ENCODE results near the gene ANKRD55.

DNA sequence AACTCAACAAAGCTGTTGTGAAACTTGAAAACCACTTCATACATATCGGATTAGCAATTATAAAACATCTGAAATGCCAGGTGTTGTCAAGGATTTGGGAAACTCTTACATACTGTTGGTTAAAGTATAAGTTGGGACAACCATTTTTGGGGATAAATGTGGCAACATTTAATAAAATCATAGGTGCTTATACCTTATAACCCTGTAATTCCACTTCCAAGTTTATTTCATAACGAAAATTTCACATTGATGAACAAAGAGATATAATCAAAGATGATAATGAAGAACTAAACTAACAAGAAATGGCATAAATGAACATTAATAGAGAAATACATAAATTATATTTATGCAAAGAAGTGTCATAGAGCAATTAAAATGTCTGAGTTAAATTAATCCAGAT lies 54.3 kb downstream of the ANKRD55 start:
- TF ChIP-seq, protein P1, sequence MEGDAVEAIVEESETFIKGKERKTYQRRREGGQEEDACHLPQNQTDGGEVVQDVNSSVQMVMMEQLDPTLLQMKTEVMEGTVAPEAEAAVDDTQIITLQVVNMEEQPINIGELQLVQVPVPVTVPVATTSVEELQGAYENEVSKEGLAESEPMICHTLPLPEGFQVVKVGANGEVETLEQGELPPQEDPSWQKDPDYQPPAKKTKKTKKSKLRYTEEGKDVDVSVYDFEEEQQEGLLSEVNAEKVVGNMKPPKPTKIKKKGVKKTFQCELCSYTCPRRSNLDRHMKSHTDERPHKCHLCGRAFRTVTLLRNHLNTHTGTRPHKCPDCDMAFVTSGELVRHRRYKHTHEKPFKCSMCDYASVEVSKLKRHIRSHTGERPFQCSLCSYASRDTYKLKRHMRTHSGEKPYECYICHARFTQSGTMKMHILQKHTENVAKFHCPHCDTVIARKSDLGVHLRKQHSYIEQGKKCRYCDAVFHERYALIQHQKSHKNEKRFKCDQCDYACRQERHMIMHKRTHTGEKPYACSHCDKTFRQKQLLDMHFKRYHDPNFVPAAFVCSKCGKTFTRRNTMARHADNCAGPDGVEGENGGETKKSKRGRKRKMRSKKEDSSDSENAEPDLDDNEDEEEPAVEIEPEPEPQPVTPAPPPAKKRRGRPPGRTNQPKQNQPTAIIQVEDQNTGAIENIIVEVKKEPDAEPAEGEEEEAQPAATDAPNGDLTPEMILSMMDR (IDR thresholded peaks at IDR 0.05) = no peak
- TF ChIP-seq POLR2A (IDR thresholded peaks at IDR 0.05) (no peak), POLR2AphosphoS5 (IDR thresholded peaks at IDR 0.05) (no peak), EP300 (IDR thresholded peaks at IDR 0.05) (no peak)

Measured in sigmoid colon (tissue), 4 donors.